GM19043 (cell line): ENCODE data around the gene SLC22A23.

Source experiments
- ATAC-seq: cut with Tn5 transposase; IDR thresholded peaks from one replicate; pipeline ENCODE4 v1.9.1; 2021; ENCODE audit warnings: low read depth; ENCODE audit not compliant: unreplicated experiment

SLC22A23 gene

GRCh38 chr6:3480009-3480408 lies 23.2 kb upstream of the SLC22A23 start:
- no peak for ATAC-seq

GRCh38 chr6:3473773-3474172 lies 16.9 kb upstream of the SLC22A23 start:
- ATAC-seq, result no peak

- no peak for ATAC-seq
Measured at GRCh38 chr6:3471711-3472110, 14.9 kb upstream of the SLC22A23 start.

GRCh38 chr6:3471286-3471685 lies 14.4 kb upstream of the SLC22A23 start:
- ATAC-seq, result no peak

- ATAC-seq, result no peak
Measured at GRCh38 chr6:3468585-3468984, 11.7 kb upstream of the SLC22A23 start.

GRCh38 chr6:3467996-3468395 lies 11.1 kb upstream of the SLC22A23 start:
- ATAC-seq, result no peak

GRCh38 chr6:3466488-3467219 lies 9.8 kb upstream of the SLC22A23 start:
- no peak for ATAC-seq

- ATAC-seq, result no peak
Measured at GRCh38 chr6:3460253-3460652, 3.4 kb upstream of the SLC22A23 start.

GRCh38 chr6:3458706-3459421 lies 2.0 kb upstream of the SLC22A23 start:
- no peak for ATAC-seq

GRCh38 chr6:3457710-3458602 lies 1.1 kb upstream of the SLC22A23 start:
- ATAC-seq, result no peak

GRCh38 chr6:3456395-3456897 lies 404 bp downstream of the SLC22A23 start:
- ATAC-seq, result peak; percentile 29

GRCh38 chr6:3455569-3456394 lies 1.1 kb downstream of the SLC22A23 start:
- ATAC-seq, result no peak

- ATAC-seq, result no peak
Measured at GRCh38 chr6:3455147-3455568, 1.7 kb downstream of the SLC22A23 start.

- ATAC-seq, result no peak
Measured at GRCh38 chr6:3454273-3455010, 2.4 kb downstream of the SLC22A23 start.

- no peak for ATAC-seq
Measured at GRCh38 chr6:3453413-3454272, 3.2 kb downstream of the SLC22A23 start.

GRCh38 chr6:3451498-3451897 lies 5.4 kb downstream of the SLC22A23 start:
- no peak for ATAC-seq

GRCh38 chr6:3450888-3451287 lies 6.0 kb downstream of the SLC22A23 start:
- ATAC-seq, result no peak

- peak; percentile 64 for ATAC-seq
Measured at GRCh38 chr6:3449750-3450305, 7.0 kb downstream of the SLC22A23 start.
